HFFc6 (cell line): ENCODE data around the gene JAZF1. TPM values are rescaled to one million over a fixed set of nuclear protein-coding genes. Genes with fewer than 3 reads are reported as not detected.

Experiments used
- DNase-seq: peaks from one replicate; pipeline ENCODE4 v3.0.0-alpha.2; 2018
- H3K27ac Mint-ChIP-seq: 2 replicates; pipeline ENCODE4 v1.8.0; 2020; ENCODE audit warnings: mild to moderate bottlenecking, mixed read lengths
- H3K27me3 Mint-ChIP-seq: 2 replicates; pipeline ENCODE4 v1.8.0; 2021; ENCODE audit warnings: mild to moderate bottlenecking, moderate library complexity, mixed read lengths; ENCODE audit not compliant: insufficient read depth
- H3K36me3 Mint-ChIP-seq: 2 replicates; pipeline ENCODE4 v1.8.0; 2021; ENCODE audit warnings: low read depth, mixed read lengths
- H3K4me1 Mint-ChIP-seq: 2 replicates; pipeline ENCODE4 v1.8.0; 2020; ENCODE audit warnings: low read depth, mixed read lengths
- H3K4me3 Mint-ChIP-seq: 2 replicates; pipeline ENCODE4 v1.8.0; 2020; ENCODE audit warnings: mild to moderate bottlenecking, moderate library complexity, mixed read lengths
- H3K9me3 Mint-ChIP-seq: 2 replicates; pipeline ENCODE4 v1.8.0; 2020; ENCODE audit warnings: mild to moderate bottlenecking, mixed read lengths
- total RNA-seq, 6 experiments: library from RNA; stranded (reverse); fragmentation: NEBNext Ultra II Directional; extraction: Animal tissue kit (Norgen Biotek cat#: 25700); gene quantifications; 2 replicates in 1 of 6; 3 replicates in 5 of 6; pipeline ENCODE4 v1.2.3, GENCODE V29; 2021
- TF ChIP-seq, protein P1 (sequence below): fragments of 200-600 bp; sonication (generic); IDR thresholded peaks from 2 replicates; pipeline ENCODE4 v1.5.0; 2021; ENCODE audit warnings: antibody characterized with exemption, mild to moderate bottlenecking

The JAZF1 gene
- total RNA-seq, 6 experiments from 2014 or later: 17.5 to 26.3 (median 21.4) TPM

DNA sequence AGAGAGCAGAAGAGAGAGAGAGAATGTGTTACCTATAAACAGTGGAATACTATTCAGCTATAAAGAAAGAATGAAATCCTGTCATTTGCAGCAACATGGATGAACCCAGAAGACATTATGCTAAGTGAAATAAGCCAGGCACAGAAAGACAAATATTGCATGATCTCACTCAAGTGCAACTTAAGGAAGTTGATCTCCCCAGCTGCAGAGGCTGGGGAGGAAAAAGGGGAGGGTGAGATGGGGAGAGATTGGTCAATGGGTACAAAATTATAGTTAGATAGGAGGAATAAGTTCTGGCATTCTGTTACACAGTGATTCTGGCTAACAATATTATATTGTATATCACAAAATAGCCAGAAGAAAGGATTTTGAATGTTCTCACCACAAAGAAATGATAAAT is 11.2 kb upstream of the JAZF1 start:
- Mint-ChIP-seq H3K27me3 (peaks cover 5% of the 10 kb centered on the region; the same call in 1 of the 2 replicates), H3K4me1 (peaks cover 9% of the 10 kb centered on the region), H3K9me3 (no peaks in the 10 kb centered on the region), H3K4me3 (no peak overlapping the region), H3K27ac (no peak overlapping the region), H3K36me3 (no peaks in the 10 kb centered on the region)
- DNase-seq: no peak
- TF ChIP-seq, protein P1, sequence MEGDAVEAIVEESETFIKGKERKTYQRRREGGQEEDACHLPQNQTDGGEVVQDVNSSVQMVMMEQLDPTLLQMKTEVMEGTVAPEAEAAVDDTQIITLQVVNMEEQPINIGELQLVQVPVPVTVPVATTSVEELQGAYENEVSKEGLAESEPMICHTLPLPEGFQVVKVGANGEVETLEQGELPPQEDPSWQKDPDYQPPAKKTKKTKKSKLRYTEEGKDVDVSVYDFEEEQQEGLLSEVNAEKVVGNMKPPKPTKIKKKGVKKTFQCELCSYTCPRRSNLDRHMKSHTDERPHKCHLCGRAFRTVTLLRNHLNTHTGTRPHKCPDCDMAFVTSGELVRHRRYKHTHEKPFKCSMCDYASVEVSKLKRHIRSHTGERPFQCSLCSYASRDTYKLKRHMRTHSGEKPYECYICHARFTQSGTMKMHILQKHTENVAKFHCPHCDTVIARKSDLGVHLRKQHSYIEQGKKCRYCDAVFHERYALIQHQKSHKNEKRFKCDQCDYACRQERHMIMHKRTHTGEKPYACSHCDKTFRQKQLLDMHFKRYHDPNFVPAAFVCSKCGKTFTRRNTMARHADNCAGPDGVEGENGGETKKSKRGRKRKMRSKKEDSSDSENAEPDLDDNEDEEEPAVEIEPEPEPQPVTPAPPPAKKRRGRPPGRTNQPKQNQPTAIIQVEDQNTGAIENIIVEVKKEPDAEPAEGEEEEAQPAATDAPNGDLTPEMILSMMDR: no peak

GRCh38 chr7:28191184-28191583 is 10.6 kb upstream of the JAZF1 start:
- DNase-seq: no peak
- peaks cover 5% of the 10 kb centered on the region; the same call in 1 of the 2 replicates for H3K27me3 Mint-ChIP-seq
- H3K4me1 Mint-ChIP-seq: peaks cover 9% of the 10 kb centered on the region

GRCh38 chr7:28190077-28190710 is 9.6 kb upstream of the JAZF1 start:
- H3K27ac Mint-ChIP-seq: no peak overlapping the region
- no peak for DNase-seq
- H3K9me3 Mint-ChIP-seq: no peaks in the 10 kb centered on the region
- no peak overlapping the region for H3K4me3 Mint-ChIP-seq
- no peaks in the 10 kb centered on the region for H3K36me3 Mint-ChIP-seq
- H3K27me3 Mint-ChIP-seq: peaks cover 2% of the 10 kb centered on the region; the same call in 1 of the 2 replicates
- H3K4me1 Mint-ChIP-seq: peaks cover 9% of the 10 kb centered on the region
- TF ChIP-seq, protein P1: no peak

More at GRCh38 chr7:28191184-28191583, 10.6 kb upstream of the JAZF1 start:
- no peak overlapping the region for H3K27ac Mint-ChIP-seq
- TF ChIP-seq, protein P1: no peak
- H3K4me3 Mint-ChIP-seq: no peak overlapping the region
- H3K9me3 Mint-ChIP-seq: no peaks in the 10 kb centered on the region
- H3K36me3 Mint-ChIP-seq: no peaks in the 10 kb centered on the region

GRCh38 chr7:28187012-28187411 is 6.4 kb upstream of the JAZF1 start:
- Mint-ChIP-seq H3K27ac (no peak overlapping the region), H3K27me3 (peaks cover 1% of the 10 kb centered on the region; the same call in 1 of the 2 replicates), H3K36me3 (no peaks in the 10 kb centered on the region), H3K9me3 (no peaks in the 10 kb centered on the region), H3K4me1 (peaks cover 12% of the 10 kb centered on the region; the same call in 1 of the 2 replicates), H3K4me3 (no peak overlapping the region)
- DNase-seq: no peak
- TF ChIP-seq, protein P1: no peak

GRCh38 chr7:28183627-28184026 is 3.0 kb upstream of the JAZF1 start:
- no peak for DNase-seq
- Mint-ChIP-seq H3K4me1 (peaks cover 24% of the 10 kb centered on the region), H3K4me3 (no peak overlapping the region), H3K9me3 (no peaks in the 10 kb centered on the region), H3K27me3 (peaks cover 1% of the 10 kb centered on the region; the same call in 1 of the 2 replicates), H3K27ac (no peak overlapping the region), H3K36me3 (no peaks in the 10 kb centered on the region)
- TF ChIP-seq, protein P1: no peak
